Neural progenitor cell (in vitro differentiated cells): ENCODE data around the gene APC. TPM values are rescaled to one million over a fixed set of nuclear protein-coding genes. Genes with fewer than 3 reads are reported as not detected.

Source experiments
- DNase-seq: peaks from one replicate; pipeline ENCODE4 v3.0.0-alpha.2; 2016; ENCODE audit warnings: low spot score
- H2AFZ ChIP-seq: fragments of 200-600 bp; sonication (generic); replicated peaks from 2 replicates; pipeline ENCODE4 v1.6.1; 2016; ENCODE audit warnings: antibody characterized with exemption
- H3F3A ChIP-seq: fragments of 200-600 bp; sonication (generic); 2 replicates; pipeline ENCODE4 v1.6.1; 2016; ENCODE audit warnings: antibody characterized with exemption, low read depth
- H3K27ac ChIP-seq: fragments of 200-600 bp; sonication (generic); 2 replicates; pipeline ENCODE4 v1.5.1; 2016; ENCODE audit warnings: mild to moderate bottlenecking
- H3K27me3 ChIP-seq: fragments of 200-600 bp; sonication (generic); 2 replicates; pipeline ENCODE4 v1.6.1; 2016; ENCODE audit warnings: mild to moderate bottlenecking, moderate library complexity
- H3K36me3 ChIP-seq: fragments of 200-600 bp; sonication (generic); 2 replicates; pipeline ENCODE4 v1.5.1; 2016
- H3K4me1 ChIP-seq: fragments of 200-600 bp; sonication (generic); 2 replicates; pipeline ENCODE4 v1.6.1; 2016; ENCODE audit warnings: mixed run types
- H3K4me2 ChIP-seq: fragments of 200-600 bp; sonication (generic); 2 replicates; pipeline ENCODE4 v1.6.1; 2016
- H3K4me3 ChIP-seq: fragments of 200-600 bp; sonication (generic); 2 replicates; pipeline ENCODE4 v1.5.1; 2016
- H3K79me2 ChIP-seq: fragments of 200-600 bp; sonication (generic); 2 replicates; pipeline ENCODE4 v1.6.1; 2016; ENCODE audit warnings: low read depth
- H3K9ac ChIP-seq: fragments of 200-600 bp; sonication (generic); 2 replicates; pipeline ENCODE4 v1.6.1; 2016
- H3K9me3 ChIP-seq: fragments of 200-600 bp; sonication (generic); 2 replicates; pipeline ENCODE4 v1.5.1; 2016; ENCODE audit warnings: low read depth
- H4K20me1 ChIP-seq: fragments of 200-600 bp; sonication (generic); 2 replicates; pipeline ENCODE4 v1.6.1; 2016; ENCODE audit warnings: low read depth
- H3K27ac Mint-ChIP-seq: 3 replicates; pipeline ENCODE4 v1.8.0; 2021; ENCODE audit warnings: mixed read lengths
- H3K27me3 Mint-ChIP-seq: 2 replicates; pipeline ENCODE4 v1.8.0; 2022; ENCODE audit warnings: low read depth, mild to moderate bottlenecking, inconsistent platforms, moderate library complexity, mixed read lengths; ENCODE audit not compliant: insufficient read depth
- H3K36me3 Mint-ChIP-seq: 3 replicates; pipeline ENCODE4 v1.8.0; 2021; ENCODE audit warnings: mixed read lengths
- H3K4me1 Mint-ChIP-seq: 3 replicates; pipeline ENCODE4 v1.8.0; 2021; ENCODE audit warnings: mixed read lengths
- H3K4me3 Mint-ChIP-seq: 3 replicates; pipeline ENCODE4 v1.8.0; 2021; ENCODE audit warnings: mild to moderate bottlenecking, moderate library complexity, mixed read lengths
- H3K9me3 Mint-ChIP-seq: 3 replicates; pipeline ENCODE4 v1.8.0; 2020; ENCODE audit warnings: mixed read lengths
- CTCF ChIP-seq: fragments of 200-600 bp; sonication (generic); IDR thresholded peaks from 2 replicates; pipeline ENCODE4 v1.5.1; 2017; ENCODE audit warnings: antibody characterized with exemption, mild to moderate bottlenecking
- EZH2 ChIP-seq: fragments of 200-600 bp; sonication (generic); IDR thresholded peaks from 2 replicates; pipeline ENCODE4 v1.6.1; 2017; ENCODE audit warnings: antibody characterized with exemption, mild to moderate bottlenecking, moderate library complexity
- EZH2phosphoT487 ChIP-seq: fragments of 200-600 bp; sonication (generic); IDR thresholded peaks from 2 replicates; pipeline ENCODE4 v1.6.1; 2017; ENCODE audit warnings: antibody characterized with exemption
- total RNA-seq: library from RNA; depleted of rRNA; stranded (reverse); fragments of >200 nt; gene quantifications from 2 replicates; pipeline ENCODE4 v1.2.3, GENCODE V29; 2015; ENCODE audit warnings: low replicate concordance

APC gene
- total RNA-seq, 1 donor from 2014 or later = 39.7 TPM

GRCh38 chr5:112822456-112822855 is 84.8 kb downstream of the APC start:
- H3K4me1 ChIP-seq = peaks cover 14% of the 10 kb centered on the region
- no peak overlapping the region for H3K4me3 ChIP-seq
- H3K27me3 ChIP-seq = no peaks in the 10 kb centered on the region
- H3K27me3 Mint-ChIP-seq = peaks cover 2% of the 10 kb centered on the region
- H3K9me3 Mint-ChIP-seq = no peaks in the 10 kb centered on the region
- H4K20me1 ChIP-seq = no peaks in the 10 kb centered on the region
- no peaks in the 10 kb centered on the region for H3F3A ChIP-seq
- H3K79me2 ChIP-seq = no peaks in the 10 kb centered on the region
- H2AFZ ChIP-seq = no peak overlapping the region
- H3K36me3 Mint-ChIP-seq = peaks cover 19% of the 10 kb centered on the region
- H3K9me3 ChIP-seq = no peaks in the 10 kb centered on the region
- no peak for DNase-seq
- no peak overlapping the region for H3K9ac ChIP-seq
- no peak overlapping the region for H3K4me2 ChIP-seq
- no peak overlapping the region for H3K27ac ChIP-seq
- H3K4me1 Mint-ChIP-seq = no peaks in the 10 kb centered on the region
- H3K4me3 Mint-ChIP-seq = no peak overlapping the region
- TF ChIP-seq CTCF (no peak), EZH2 (no peak), EZH2phosphoT487 (no peak)
- H3K27ac Mint-ChIP-seq = no peak overlapping the region
- peaks cover 14% of the 10 kb centered on the region for H3K36me3 ChIP-seq

- Mint-ChIP-seq H3K9me3 (no peaks in the 10 kb centered on the region), H3K27ac (no peak overlapping the region), H3K4me1 (no peaks in the 10 kb centered on the region), H3K4me3 (no peak overlapping the region), H3K27me3 (peaks cover 2% of the 10 kb centered on the region), H3K36me3 (peaks cover 19% of the 10 kb centered on the region)
- no peaks in the 10 kb centered on the region for H3F3A ChIP-seq
- no peak overlapping the region for H2AFZ ChIP-seq
- no peaks in the 10 kb centered on the region for H3K79me2 ChIP-seq
- no peak for TF ChIP-seq CTCF
- TF ChIP-seq EZH2phosphoT487 = no peak
- TF ChIP-seq EZH2 = no peak
- DNase-seq = no peak
- no peak overlapping the region for H3K9ac ChIP-seq
- no peak overlapping the region for H3K4me3 ChIP-seq
- no peaks in the 10 kb centered on the region for H3K27me3 ChIP-seq
- peaks cover 15% of the 10 kb centered on the region for H3K36me3 ChIP-seq
- H3K27ac ChIP-seq = no peak overlapping the region
- no peaks in the 10 kb centered on the region for H3K9me3 ChIP-seq
- H4K20me1 ChIP-seq = no peaks in the 10 kb centered on the region
- H3K4me2 ChIP-seq = no peak overlapping the region
- H3K4me1 ChIP-seq = peaks cover 14% of the 10 kb centered on the region
These were observed 85.5 kb downstream of the APC start for GRCh38 chr5:112823181-112823580.

- Histone ChIP-seq H4K20me1 (no peaks in the 10 kb centered on the region), H3K4me1 (peaks cover 14% of the 10 kb centered on the region), H3F3A (no peaks in the 10 kb centered on the region), H3K27me3 (no peaks in the 10 kb centered on the region), H3K9ac (no peak overlapping the region), H3K9me3 (no peaks in the 10 kb centered on the region), H3K4me3 (no peak overlapping the region), H2AFZ (no peak overlapping the region), H3K79me2 (no peaks in the 10 kb centered on the region), H3K36me3 (peaks cover 15% of the 10 kb centered on the region), H3K27ac (no peak overlapping the region), H3K4me2 (no peak overlapping the region)
- DNase-seq = no peak
- Mint-ChIP-seq H3K4me1 (no peaks in the 10 kb centered on the region), H3K27me3 (peaks cover 2% of the 10 kb centered on the region), H3K4me3 (no peak overlapping the region), H3K36me3 (peaks cover 19% of the 10 kb centered on the region), H3K9me3 (no peaks in the 10 kb centered on the region), H3K27ac (no peak overlapping the region)
- TF ChIP-seq EZH2 (no peak), EZH2phosphoT487 (no peak), CTCF (no peak)
These were observed 86.0 kb downstream of the APC start for GRCh38 chr5:112823656-112824055.
